Measurements from ENCODE around the gene STUM. TPM values are rescaled to one million over a fixed set of nuclear protein-coding genes. Genes with fewer than 3 reads are reported as not detected.
A peak's percentile ranks its signal among the peaks of the same experiment; 100 is the strongest.

STUM gene
- total and polyA plus RNA-seq, 2 experiments from 2014 or later, result 0.23 to 1.3 TPM

DNA sequence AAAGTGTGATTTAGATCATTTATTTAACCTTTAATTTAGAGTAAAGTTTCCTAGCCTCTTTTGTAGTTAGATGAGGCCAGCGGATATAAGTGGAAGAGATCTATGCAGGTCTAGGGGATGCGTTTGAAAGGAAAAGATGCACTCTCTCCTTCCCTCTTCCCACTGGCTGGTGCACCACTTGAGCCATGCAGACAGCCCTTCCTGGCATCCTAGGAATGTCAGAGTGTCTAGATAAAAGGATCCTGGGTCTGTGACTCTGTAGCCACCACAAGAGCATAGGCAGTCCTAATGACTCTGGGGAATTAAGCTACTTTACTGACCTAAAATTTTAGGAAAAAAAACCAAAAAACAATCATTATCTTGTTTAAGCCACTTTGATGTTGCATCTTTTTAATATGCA is 16.0 kb upstream of the STUM start:
- H3K27me3 Mint-ChIP-seq (ENCODE audit: insufficient read depth, low read depth, poor library complexity), result peaks cover 2% of the 10 kb centered on the region
- Histone ChIP-seq H3K36me3 (ENCODE audit: insufficient read depth) (no peaks in the 10 kb centered on the region), H3F3A (replicated peaks; ENCODE audit: low read depth) (no peaks in the 10 kb centered on the region), H3K4me3 (no peak overlapping the region), H3K9me2 (ENCODE audit: insufficient read depth) (0 out of 2 replicates have a peak, but pooled peaks cover 3% of the 10 kb centered on the region), H4K20me1 (replicated peaks; ENCODE audit: insufficient read depth) (no peaks in the 10 kb centered on the region), H3K27ac (ENCODE audit: low read depth) (no peak overlapping the region), H3K4me2 (no peak overlapping the region), H2AFZ (no peak overlapping the region), H3K27me3 (ENCODE audit: insufficient read depth) (no peaks in the 10 kb centered on the region), H3K4me1 (ENCODE audit: insufficient read depth) (peaks cover 7% of the 10 kb centered on the region), H3K79me2 (replicated peaks; ENCODE audit: insufficient read depth) (no peaks in the 10 kb centered on the region)
- peak; percentile 97 for ATAC-seq
- H3K36me3 Mint-ChIP-seq (ENCODE audit: low read depth), result no peaks in the 10 kb centered on the region
- no peak overlapping the region for H3K4me3 Mint-ChIP-seq
- H3K9me3 Mint-ChIP-seq, result no peaks in the 10 kb centered on the region
- DNase-seq (ENCODE audit: low spot score), result peak; percentile 82
- no peak for TF ChIP-seq POLR2AphosphoS5 (IDR thresholded peaks at IDR 0.05; ENCODE audit: low read depth)
- no peak for TF ChIP-seq ZNF462 (CRISPR knock-in tag; IDR thresholded peaks at IDR 0.05)
- no peak for TF ChIP-seq EZH2 (IDR thresholded peaks at IDR 0.05; ENCODE audit: low read depth, unreplicated experiment)
- TF ChIP-seq REST (IDR thresholded peaks at IDR 0.05; ENCODE audit: unreplicated experiment), result no peak
- TF ChIP-seq CREB1 (CRISPR knock-in tag; IDR thresholded peaks at IDR 0.05; ENCODE audit: low read depth), result no peak
- no peak for TF ChIP-seq EZH2phosphoT487 (IDR thresholded peaks at IDR 0.05; ENCODE audit: unreplicated experiment)
- TF ChIP-seq ZNF114 (CRISPR knock-in tag; IDR thresholded peaks at IDR 0.05), result no peak
- TF ChIP-seq JUNB (IDR thresholded peaks at IDR 0.05; ENCODE audit: unreplicated experiment), result no peak
- TF ChIP-seq, protein P1, sequence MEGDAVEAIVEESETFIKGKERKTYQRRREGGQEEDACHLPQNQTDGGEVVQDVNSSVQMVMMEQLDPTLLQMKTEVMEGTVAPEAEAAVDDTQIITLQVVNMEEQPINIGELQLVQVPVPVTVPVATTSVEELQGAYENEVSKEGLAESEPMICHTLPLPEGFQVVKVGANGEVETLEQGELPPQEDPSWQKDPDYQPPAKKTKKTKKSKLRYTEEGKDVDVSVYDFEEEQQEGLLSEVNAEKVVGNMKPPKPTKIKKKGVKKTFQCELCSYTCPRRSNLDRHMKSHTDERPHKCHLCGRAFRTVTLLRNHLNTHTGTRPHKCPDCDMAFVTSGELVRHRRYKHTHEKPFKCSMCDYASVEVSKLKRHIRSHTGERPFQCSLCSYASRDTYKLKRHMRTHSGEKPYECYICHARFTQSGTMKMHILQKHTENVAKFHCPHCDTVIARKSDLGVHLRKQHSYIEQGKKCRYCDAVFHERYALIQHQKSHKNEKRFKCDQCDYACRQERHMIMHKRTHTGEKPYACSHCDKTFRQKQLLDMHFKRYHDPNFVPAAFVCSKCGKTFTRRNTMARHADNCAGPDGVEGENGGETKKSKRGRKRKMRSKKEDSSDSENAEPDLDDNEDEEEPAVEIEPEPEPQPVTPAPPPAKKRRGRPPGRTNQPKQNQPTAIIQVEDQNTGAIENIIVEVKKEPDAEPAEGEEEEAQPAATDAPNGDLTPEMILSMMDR (conservative IDR thresholded peaks at IDR 0.05; ENCODE audit: low read depth in 2 of 2), result no peak
- TF ChIP-seq NANOG (IDR thresholded peaks at IDR 0.05; ENCODE audit: borderline replicate concordance), result no peak
- TF ChIP-seq, protein P2, sequence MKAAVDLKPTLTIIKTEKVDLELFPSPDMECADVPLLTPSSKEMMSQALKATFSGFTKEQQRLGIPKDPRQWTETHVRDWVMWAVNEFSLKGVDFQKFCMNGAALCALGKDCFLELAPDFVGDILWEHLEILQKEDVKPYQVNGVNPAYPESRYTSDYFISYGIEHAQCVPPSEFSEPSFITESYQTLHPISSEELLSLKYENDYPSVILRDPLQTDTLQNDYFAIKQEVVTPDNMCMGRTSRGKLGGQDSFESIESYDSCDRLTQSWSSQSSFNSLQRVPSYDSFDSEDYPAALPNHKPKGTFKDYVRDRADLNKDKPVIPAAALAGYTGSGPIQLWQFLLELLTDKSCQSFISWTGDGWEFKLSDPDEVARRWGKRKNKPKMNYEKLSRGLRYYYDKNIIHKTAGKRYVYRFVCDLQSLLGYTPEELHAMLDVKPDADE (IDR thresholded peaks at IDR 0.05), result no peak
- H3K4me1 Mint-ChIP-seq, result peaks cover 17% of the 10 kb centered on the region
- H3K27ac Mint-ChIP-seq, result no peak overlapping the region
